H1 (cell line): ENCODE data around the gene PDE4C.

Source experiments
- CEBPB ChIP-seq: IDR thresholded peaks from 2 replicates; pipeline ENCODE4 v1.6.1; 2012; ENCODE audit warnings: low read depth, low read length
- EZH2 ChIP-seq: fragments of 200-600 bp; sonication (generic); IDR thresholded peaks from 2 replicates; pipeline ENCODE4 v1.7.1; 2012; ENCODE audit warnings: low read depth, mild to moderate bottlenecking, moderate library complexity, low read length, inconsistent platforms; ENCODE audit not compliant: severe bottlenecking
- NRF1 ChIP-seq: IDR thresholded peaks from 2 replicates; pipeline ENCODE4 v1.6.1; 2011; ENCODE audit warnings: mild to moderate bottlenecking, low read depth, low read length, improper control_type of control experiment
- POLR2A ChIP-seq, 2 experiments: IDR thresholded peaks; 1 replicate in 1 of 2; 2 replicates in 1 of 2; pipeline ENCODE4 v1.6.1; 2011; ENCODE audit warnings: low read depth in 2 of 2, low read length in 2 of 2, mild to moderate bottlenecking in 2 of 2; ENCODE audit errors: control extremely low read depth in 1 of 2
- TF ChIP-seq, protein P1 (sequence below): IDR thresholded peaks from 2 replicates; pipeline ENCODE4 v1.6.1; 2011; ENCODE audit warnings: low read depth, mild to moderate bottlenecking, low read length; ENCODE audit not compliant: insufficient read depth
- TF ChIP-seq, protein P2 (sequence below), 3 experiments: IDR thresholded peaks; 1 replicate in 2 of 3; 2 replicates in 1 of 3; pipeline versions ENCODE4 v1.5.1 to v1.6.1; 2011; ENCODE audit warnings: low read length in 3 of 3, mild to moderate bottlenecking in 3 of 3, inconsistent platforms in 2 of 3, low read depth in 1 of 3, moderate library complexity in 1 of 3; ENCODE audit not compliant: insufficient read depth in 1 of 3; ENCODE audit errors: control extremely low read depth in 1 of 3

DNA sequence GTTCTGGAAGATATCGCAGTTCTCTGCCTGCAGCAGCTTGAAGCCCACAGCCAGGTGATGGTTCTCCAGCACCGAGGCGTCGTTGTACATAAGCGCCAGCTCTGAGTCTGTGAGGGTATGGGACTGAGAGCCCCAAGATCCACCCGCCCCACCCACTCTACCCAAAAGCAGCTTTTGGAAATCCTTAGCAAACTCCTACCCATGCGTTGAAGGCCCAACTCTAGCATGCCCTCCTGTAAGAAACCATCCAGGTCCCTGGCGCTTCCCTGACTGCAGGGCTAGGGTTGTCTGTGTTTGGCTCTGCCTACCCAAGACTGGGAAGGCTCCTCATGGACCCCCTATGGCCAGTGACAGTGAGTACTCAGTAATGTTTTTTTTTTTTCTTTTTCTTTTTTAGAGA is 9.4 kb downstream of the PDE4C start:
- TF ChIP-seq POLR2A (IDR thresholded peaks at IDR 0.05; ENCODE audit: control extremely low read depth in 1 of 2, low read depth in 2 of 2, low read length in 2 of 2) (no peak), EZH2 (no peak), CEBPB (no peak), NRF1 (no peak)
- TF ChIP-seq, protein P1, sequence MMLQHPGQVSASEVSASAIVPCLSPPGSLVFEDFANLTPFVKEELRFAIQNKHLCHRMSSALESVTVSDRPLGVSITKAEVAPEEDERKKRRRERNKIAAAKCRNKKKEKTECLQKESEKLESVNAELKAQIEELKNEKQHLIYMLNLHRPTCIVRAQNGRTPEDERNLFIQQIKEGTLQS: no peak
- TF ChIP-seq, protein P2, sequence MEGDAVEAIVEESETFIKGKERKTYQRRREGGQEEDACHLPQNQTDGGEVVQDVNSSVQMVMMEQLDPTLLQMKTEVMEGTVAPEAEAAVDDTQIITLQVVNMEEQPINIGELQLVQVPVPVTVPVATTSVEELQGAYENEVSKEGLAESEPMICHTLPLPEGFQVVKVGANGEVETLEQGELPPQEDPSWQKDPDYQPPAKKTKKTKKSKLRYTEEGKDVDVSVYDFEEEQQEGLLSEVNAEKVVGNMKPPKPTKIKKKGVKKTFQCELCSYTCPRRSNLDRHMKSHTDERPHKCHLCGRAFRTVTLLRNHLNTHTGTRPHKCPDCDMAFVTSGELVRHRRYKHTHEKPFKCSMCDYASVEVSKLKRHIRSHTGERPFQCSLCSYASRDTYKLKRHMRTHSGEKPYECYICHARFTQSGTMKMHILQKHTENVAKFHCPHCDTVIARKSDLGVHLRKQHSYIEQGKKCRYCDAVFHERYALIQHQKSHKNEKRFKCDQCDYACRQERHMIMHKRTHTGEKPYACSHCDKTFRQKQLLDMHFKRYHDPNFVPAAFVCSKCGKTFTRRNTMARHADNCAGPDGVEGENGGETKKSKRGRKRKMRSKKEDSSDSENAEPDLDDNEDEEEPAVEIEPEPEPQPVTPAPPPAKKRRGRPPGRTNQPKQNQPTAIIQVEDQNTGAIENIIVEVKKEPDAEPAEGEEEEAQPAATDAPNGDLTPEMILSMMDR (IDR thresholded peaks at IDR 0.05; ENCODE audit: control extremely low read depth in 1 of 3, insufficient read depth in 1 of 3, low read depth in 1 of 3, low read length in 3 of 3): no peak
